SJCRH30 (cell line): ENCODE measurements around the gene TRIM21. TPM values are rescaled to one million over a fixed set of nuclear protein-coding genes. Genes with fewer than 3 reads are reported as not detected.
"Not testable (repeated sequence)": the region's sequence is repeated elsewhere in the genome, so short reads cannot be mapped to it uniquely, and the experiment has no call there.

ENCODE experiments used
- DNase-seq, 2 experiments: peaks; one replicate each; pipeline ENCODE4 v3.0.0-alpha.2; 2015 to 2020
- H3K27ac ChIP-seq: fragments of 250-450 bp; sonication (Bioruptor Pico); 2 replicates; pipeline ENCODE4 v1.5.1; 2020; ENCODE audit warnings: mild to moderate bottlenecking, moderate library complexity
- H3K27me3 ChIP-seq: fragments of 250-450 bp; sonication (Bioruptor Pico); 2 replicates; pipeline ENCODE4 v1.5.1; 2020; ENCODE audit warnings: mild to moderate bottlenecking, moderate library complexity
- H3K36me3 ChIP-seq: fragments of 250-450 bp; sonication (Bioruptor Pico); 2 replicates; pipeline ENCODE4 v1.5.1; 2020; ENCODE audit warnings: mild to moderate bottlenecking, moderate library complexity
- H3K4me1 ChIP-seq: fragments of 250-450 bp; sonication (Bioruptor Pico); 2 replicates; pipeline ENCODE4 v1.5.1; 2020; ENCODE audit warnings: mild to moderate bottlenecking, moderate library complexity
- H3K4me3 ChIP-seq: fragments of 250-450 bp; sonication (Bioruptor Pico); 2 replicates; pipeline ENCODE4 v1.5.1; 2020; ENCODE audit warnings: mild to moderate bottlenecking, moderate library complexity
- H3K9me3 ChIP-seq: fragments of 250-450 bp; sonication (Bioruptor Pico); replicated peaks from 2 replicates; pipeline ENCODE4 v1.5.1; 2020; ENCODE audit warnings: mild to moderate bottlenecking, moderate library complexity
- total RNA-seq: library from RNA; depleted of rRNA; stranded (reverse); fragments of >200 nt; shearing (Covaris generic); gene quantifications from 2 replicates; pipeline ENCODE4 v1.2.3, GENCODE V29; 2014; rRNA removed

TRIM21 gene
- total RNA-seq, 1 experiment from 2014 or later, result 10.2 TPM

DNA sequence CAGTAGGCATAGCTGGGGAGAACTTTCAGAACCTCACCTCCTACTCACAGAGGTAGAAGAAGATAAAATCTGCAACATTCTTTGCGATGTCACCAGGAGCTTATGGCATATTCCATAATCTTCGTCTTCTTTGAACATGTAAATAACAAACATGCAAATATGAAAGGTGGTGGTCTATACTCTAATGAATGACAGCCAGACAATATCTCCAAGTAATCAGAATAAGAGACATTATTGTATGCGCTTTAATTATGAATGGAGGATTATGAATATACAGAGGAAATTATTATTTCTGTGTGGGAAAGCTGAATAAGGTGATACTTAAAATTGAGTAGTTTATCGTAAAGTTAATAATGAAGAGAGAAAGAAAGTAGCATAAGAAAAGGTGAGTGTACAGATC lies 25.2 kb downstream of the TRIM21 start, which contains the start of gene OR52B4:
OR52B4 (minus strand) TSS at position 101 of the 400 bp plus-strand sequence; CDS start at position 10, 91 bp downstream.
- DNase-seq, result no peak

DNA sequence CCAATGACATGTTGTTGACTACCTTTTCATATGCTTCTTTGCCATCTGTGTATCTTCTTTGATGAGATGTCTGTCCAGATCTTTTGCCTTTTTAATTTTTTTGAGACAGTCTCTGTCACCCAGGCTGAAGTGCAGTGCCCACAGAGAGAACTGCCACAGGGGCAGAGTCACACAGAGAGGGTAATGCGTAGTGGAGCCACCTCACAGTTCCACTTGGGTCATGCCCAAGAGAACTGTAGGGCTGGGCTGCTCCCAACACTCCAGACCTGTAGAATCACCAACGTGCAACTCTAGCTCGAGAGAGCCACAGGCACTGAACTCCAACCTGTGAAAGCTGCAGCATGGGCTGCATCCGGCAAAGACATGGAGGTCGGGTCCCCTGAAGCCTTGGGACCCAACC lies 45.4 kb downstream of the TRIM21 start:
- H3K9me3 ChIP-seq, H3K4me1 ChIP-seq, H3K27me3 ChIP-seq, DNase-seq, H3K27ac ChIP-seq, H3K36me3 ChIP-seq, H3K4me3 ChIP-seq: not testable (repeated sequence)

More for the DNA sequence above, 25.2 kb downstream of the TRIM21 start, which contains the start of gene OR52B4:
- H3K4me3 ChIP-seq, result no peak within 1 kb of the TSS
- H3K27ac ChIP-seq, result no peak within 1 kb of the TSS
- H3K27me3 ChIP-seq, result no peaks in the 10 kb centered on the region
- no peaks in the 10 kb centered on the region for H3K9me3 ChIP-seq
- H3K36me3 ChIP-seq, result no peaks in the 10 kb centered on the region
- H3K4me1 ChIP-seq, result no peaks in the 10 kb centered on the region

DNA sequence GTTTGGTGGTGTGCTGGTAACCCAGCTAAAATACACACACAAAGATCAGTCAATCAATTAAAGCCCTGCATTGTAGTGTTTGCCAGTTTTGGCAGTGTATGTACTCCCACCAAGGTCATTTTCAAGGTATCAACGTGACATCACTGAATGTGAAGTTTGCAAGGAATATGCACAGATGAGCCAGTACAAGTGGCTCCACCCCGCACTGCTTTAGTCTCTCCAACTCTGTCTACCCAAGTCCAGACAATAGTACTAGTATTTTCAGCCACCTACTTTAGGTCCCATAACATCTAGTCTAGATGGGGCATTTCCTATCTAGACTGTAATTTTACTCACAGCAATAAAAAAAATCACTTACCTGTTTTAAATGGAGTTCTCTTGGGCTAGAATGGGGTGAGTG lies 48.1 kb downstream of the TRIM21 start:
- not testable (repeated sequence) for H3K4me1 ChIP-seq, H3K36me3 ChIP-seq

More for the DNA sequence above, 48.1 kb downstream of the TRIM21 start:
- H3K9me3 ChIP-seq, H3K27ac ChIP-seq, H3K4me3 ChIP-seq, DNase-seq, H3K27me3 ChIP-seq: not testable (repeated sequence)

Other genes starting within 250 kb of the TRIM21 start
- not detected in 2 replicates for gene OR52B4, start 25.3 kb downstream of the TRIM21 start, total RNA-seq
- not detected in 2 replicates for gene OR52K2, start 55.6 kb upstream of the TRIM21 start, total RNA-seq
- gene OR52K1, start 88.9 kb upstream of the TRIM21 start, total RNA-seq, result not detected in 2 replicates
- not detected in 2 replicates for gene OR52M1, start 151.5 kb upstream of the TRIM21 start, total RNA-seq
- not detected in 2 replicates for gene OR52I2, start 188.0 kb upstream of the TRIM21 start, total RNA-seq
- not detected in 2 replicates for gene OR52I1, start 200.3 kb upstream of the TRIM21 start, total RNA-seq
- 9.3 and 10.9 TPM in 2 replicates for gene TRIM68, start 214.5 kb upstream of the TRIM21 start, total RNA-seq
- not detected in 2 replicates for gene OR51D1, start 243.8 kb upstream of the TRIM21 start, total RNA-seq